OCI-LY7 (cell line): ENCODE data around the gene CAPN5.

Experiments used
- CTCF ChIP-seq: fragments of 200-600 bp; sonication (generic); conservative IDR thresholded peaks from 2 replicates; pipeline ENCODE4 v1.5.1; 2014; ENCODE audit warnings: mild to moderate bottlenecking, antibody characterized with exemption, low read length, moderate library complexity, mixed read lengths
- EZH2phosphoT487 ChIP-seq: fragments of 200-600 bp; sonication (generic); IDR thresholded peaks from 2 replicates; pipeline ENCODE4 v1.6.1; 2018; ENCODE audit warnings: low read depth, borderline replicate concordance, mild to moderate bottlenecking, mixed run types, antibody characterized with exemption, low read length, moderate library complexity, mixed read lengths

GRCh38 chr11:77069336-77069968 is 2.7 kb downstream of the CAPN5 start:
- TF ChIP-seq CTCF (no peak), EZH2phosphoT487 (no peak)
